ENCODE data around the gene CALCR. TPM values are rescaled to one million over a fixed set of nuclear protein-coding genes. Genes with fewer than 3 reads are reported as not detected.

CALCR gene
- total RNA-seq, 1 experiment from 2014 or later, result not detected

- no peak overlapping the region for H2AFZ ChIP-seq (ENCODE audit: low read length)
- H3K4me2 ChIP-seq (ENCODE audit: low read depth, low read length, poor library complexity, severe bottlenecking), result no peak overlapping the region
- H3K9me2 ChIP-seq (replicated peaks; ENCODE audit: insufficient read depth, low read length), result no peaks in the 10 kb centered on the region
- no peaks in the 10 kb centered on the region for H3K36me3 ChIP-seq (ENCODE audit: insufficient read depth, low read length)
- no peaks in the 10 kb centered on the region for H3K9me3 ChIP-seq (ENCODE audit: low read length)
- H4K20me1 ChIP-seq (ENCODE audit: insufficient read depth, low read depth, low read length), result no peaks in the 10 kb centered on the region
- no peaks in the 10 kb centered on the region for H3K27me3 ChIP-seq (ENCODE audit: low read length)
- peak; percentile 59 for DNase-seq
- no peaks in the 10 kb centered on the region for H3K79me2 ChIP-seq (ENCODE audit: low read length)
- H3K4me1 ChIP-seq (ENCODE audit: low read length), result no peaks in the 10 kb centered on the region
- H3K9ac ChIP-seq (ENCODE audit: low read length), result no peak overlapping the region
- no peak overlapping the region for H3K27ac ChIP-seq (ENCODE audit: low read length)
- no peak overlapping the region for H3K4me3 ChIP-seq (ENCODE audit: low read length)
These were observed 113.2 kb downstream of the CALCR start for GRCh38 chr7:93461350-93461749.

- H3K9me2 ChIP-seq (replicated peaks; ENCODE audit: insufficient read depth, low read length), result no peaks in the 10 kb centered on the region
- DNase-seq, result no peak
- H3K9ac ChIP-seq (ENCODE audit: low read length), result no peak overlapping the region
- H3K4me1 ChIP-seq (ENCODE audit: low read length), result no peaks in the 10 kb centered on the region
- no peaks in the 10 kb centered on the region for H4K20me1 ChIP-seq (ENCODE audit: insufficient read depth, low read depth, low read length)
- H3K27ac ChIP-seq (ENCODE audit: low read length), result no peak overlapping the region
- no peaks in the 10 kb centered on the region for H3K79me2 ChIP-seq (ENCODE audit: low read length)
- H3K36me3 ChIP-seq (ENCODE audit: insufficient read depth, low read length), result no peaks in the 10 kb centered on the region
- H3K4me2 ChIP-seq (ENCODE audit: low read depth, low read length, poor library complexity, severe bottlenecking), result no peak overlapping the region
- no peaks in the 10 kb centered on the region for H3K27me3 ChIP-seq (ENCODE audit: low read length)
- H2AFZ ChIP-seq (ENCODE audit: low read length), result no peak overlapping the region
- H3K4me3 ChIP-seq (ENCODE audit: low read length), result no peak overlapping the region
- H3K9me3 ChIP-seq (ENCODE audit: low read length), result no peaks in the 10 kb centered on the region
These were observed 121.3 kb downstream of the CALCR start for GRCh38 chr7:93453262-93453661.

- Histone ChIP-seq H3K9me3 (ENCODE audit: low read length) (no peaks in the 10 kb centered on the region), H4K20me1 (ENCODE audit: insufficient read depth, low read depth, low read length) (no peaks in the 10 kb centered on the region), H3K27ac (ENCODE audit: low read length) (no peak overlapping the region), H2AFZ (ENCODE audit: low read length) (no peak overlapping the region), H3K9me2 (replicated peaks; ENCODE audit: insufficient read depth, low read length) (no peaks in the 10 kb centered on the region), H3K4me2 (ENCODE audit: low read depth, low read length, poor library complexity, severe bottlenecking) (no peak overlapping the region), H3K4me3 (ENCODE audit: low read length) (no peak overlapping the region), H3K79me2 (ENCODE audit: low read length) (no peaks in the 10 kb centered on the region), H3K4me1 (ENCODE audit: low read length) (no peaks in the 10 kb centered on the region), H3K9ac (ENCODE audit: low read length) (no peak overlapping the region), H3K27me3 (ENCODE audit: low read length) (no peaks in the 10 kb centered on the region), H3K36me3 (ENCODE audit: insufficient read depth, low read length) (no peaks in the 10 kb centered on the region)
- DNase-seq, result no peak
These were observed 126.3 kb downstream of the CALCR start for GRCh38 chr7:93448176-93448575.

GRCh38 chr7:93447509-93447908, 127.0 kb downstream of the CALCR start:
- no peak overlapping the region for H3K27ac ChIP-seq (ENCODE audit: low read length)
- no peak for DNase-seq
- H3K79me2 ChIP-seq (ENCODE audit: low read length), result no peaks in the 10 kb centered on the region
- no peak overlapping the region for H3K9ac ChIP-seq (ENCODE audit: low read length)
- no peak overlapping the region for H2AFZ ChIP-seq (ENCODE audit: low read length)
- no peaks in the 10 kb centered on the region for H3K27me3 ChIP-seq (ENCODE audit: low read length)
- H3K4me2 ChIP-seq (ENCODE audit: low read depth, low read length, poor library complexity, severe bottlenecking), result no peak overlapping the region
- no peaks in the 10 kb centered on the region for H4K20me1 ChIP-seq (ENCODE audit: insufficient read depth, low read depth, low read length)
- no peaks in the 10 kb centered on the region for H3K36me3 ChIP-seq (ENCODE audit: insufficient read depth, low read length)
- H3K4me3 ChIP-seq (ENCODE audit: low read length), result no peak overlapping the region
- no peaks in the 10 kb centered on the region for H3K4me1 ChIP-seq (ENCODE audit: low read length)
- H3K9me2 ChIP-seq (replicated peaks; ENCODE audit: insufficient read depth, low read length), result no peaks in the 10 kb centered on the region
- no peaks in the 10 kb centered on the region for H3K9me3 ChIP-seq (ENCODE audit: low read length)

- H3K4me3 ChIP-seq (ENCODE audit: low read length), result no peak overlapping the region
- no peak overlapping the region for H3K4me2 ChIP-seq (ENCODE audit: low read depth, low read length, poor library complexity, severe bottlenecking)
- no peak overlapping the region for H2AFZ ChIP-seq (ENCODE audit: low read length)
- H3K36me3 ChIP-seq (ENCODE audit: insufficient read depth, low read length), result no peaks in the 10 kb centered on the region
- H3K9me2 ChIP-seq (replicated peaks; ENCODE audit: insufficient read depth, low read length), result no peaks in the 10 kb centered on the region
- no peaks in the 10 kb centered on the region for H4K20me1 ChIP-seq (ENCODE audit: insufficient read depth, low read depth, low read length)
- no peaks in the 10 kb centered on the region for H3K4me1 ChIP-seq (ENCODE audit: low read length)
- no peaks in the 10 kb centered on the region for H3K27me3 ChIP-seq (ENCODE audit: low read length)
- no peaks in the 10 kb centered on the region for H3K79me2 ChIP-seq (ENCODE audit: low read length)
- DNase-seq, result peak; percentile 79
- no peak overlapping the region for H3K27ac ChIP-seq (ENCODE audit: low read length)
- H3K9me3 ChIP-seq (ENCODE audit: low read length), result no peaks in the 10 kb centered on the region
- no peak overlapping the region for H3K9ac ChIP-seq (ENCODE audit: low read length)
These were observed 131.9 kb downstream of the CALCR start for GRCh38 chr7:93442478-93443224.

- H3K9me3 ChIP-seq (ENCODE audit: low read length), result no peaks in the 10 kb centered on the region
- DNase-seq, result no peak
- H3K36me3 ChIP-seq (ENCODE audit: insufficient read depth, low read length), result no peaks in the 10 kb centered on the region
- no peak overlapping the region for H3K4me2 ChIP-seq (ENCODE audit: low read depth, low read length, poor library complexity, severe bottlenecking)
- no peak overlapping the region for H3K9ac ChIP-seq (ENCODE audit: low read length)
- no peaks in the 10 kb centered on the region for H3K79me2 ChIP-seq (ENCODE audit: low read length)
- no peak overlapping the region for H3K4me3 ChIP-seq (ENCODE audit: low read length)
- no peaks in the 10 kb centered on the region for H4K20me1 ChIP-seq (ENCODE audit: insufficient read depth, low read depth, low read length)
- H3K27ac ChIP-seq (ENCODE audit: low read length), result no peak overlapping the region
- H3K27me3 ChIP-seq (ENCODE audit: low read length), result no peaks in the 10 kb centered on the region
- H3K9me2 ChIP-seq (replicated peaks; ENCODE audit: insufficient read depth, low read length), result no peaks in the 10 kb centered on the region
- no peak overlapping the region for H2AFZ ChIP-seq (ENCODE audit: low read length)
- peaks cover 4% of the 10 kb centered on the region for H3K4me1 ChIP-seq (ENCODE audit: low read length)
These were observed 138.7 kb downstream of the CALCR start for GRCh38 chr7:93435791-93436190.

GRCh38 chr7:93432130-93432529, 142.4 kb downstream of the CALCR start:
- Histone ChIP-seq H3K4me3 (ENCODE audit: low read length) (no peak overlapping the region), H3K79me2 (ENCODE audit: low read length) (no peaks in the 10 kb centered on the region), H3K36me3 (ENCODE audit: insufficient read depth, low read length) (no peaks in the 10 kb centered on the region), H3K4me2 (ENCODE audit: low read depth, low read length, poor library complexity, severe bottlenecking) (no peak overlapping the region), H3K27me3 (ENCODE audit: low read length) (no peaks in the 10 kb centered on the region), H4K20me1 (ENCODE audit: insufficient read depth, low read depth, low read length) (no peaks in the 10 kb centered on the region), H2AFZ (ENCODE audit: low read length) (no peak overlapping the region), H3K4me1 (ENCODE audit: low read length) (peaks cover 9% of the 10 kb centered on the region), H3K9ac (ENCODE audit: low read length) (no peak overlapping the region), H3K9me2 (replicated peaks; ENCODE audit: insufficient read depth, low read length) (no peaks in the 10 kb centered on the region), H3K27ac (ENCODE audit: low read length) (no peak overlapping the region), H3K9me3 (ENCODE audit: low read length) (no peaks in the 10 kb centered on the region)
- no peak for DNase-seq

GRCh38 chr7:93430917-93431588, 143.5 kb downstream of the CALCR start:
- Histone ChIP-seq H4K20me1 (ENCODE audit: insufficient read depth, low read depth, low read length) (no peaks in the 10 kb centered on the region), H3K4me3 (ENCODE audit: low read length) (no peak overlapping the region), H3K9me2 (replicated peaks; ENCODE audit: insufficient read depth, low read length) (no peaks in the 10 kb centered on the region), H3K27ac (ENCODE audit: low read length) (no peak overlapping the region), H3K4me2 (ENCODE audit: low read depth, low read length, poor library complexity, severe bottlenecking) (no peak overlapping the region), H3K4me1 (ENCODE audit: low read length) (peaks cover 9% of the 10 kb centered on the region), H2AFZ (ENCODE audit: low read length) (no peak overlapping the region), H3K27me3 (ENCODE audit: low read length) (no peaks in the 10 kb centered on the region), H3K9ac (ENCODE audit: low read length) (no peak overlapping the region), H3K79me2 (ENCODE audit: low read length) (no peaks in the 10 kb centered on the region), H3K9me3 (ENCODE audit: low read length) (no peaks in the 10 kb centered on the region), H3K36me3 (ENCODE audit: insufficient read depth, low read length) (no peaks in the 10 kb centered on the region)
- DNase-seq, result no peak

All from Karpas-422 (cell line).